Mucosa of stomach (tissue), 1 donor: ENCODE data around the gene ZNF467.
A peak's percentile ranks its signal among the peaks of the same experiment; 100 is the strongest.

Source experiments
- H3K27me3 ChIP-seq: one replicate; pipeline ENCODE4 v1.7.0; 2013; ENCODE audit warnings: mild to moderate bottlenecking, low read length; ENCODE audit not compliant: control insufficient read depth, insufficient read depth
- H3K36me3 ChIP-seq: one replicate; pipeline ENCODE4 v1.7.0; 2013; ENCODE audit warnings: low read length; ENCODE audit not compliant: control insufficient read depth, insufficient read depth
- H3K4me1 ChIP-seq: one replicate; pipeline ENCODE4 v1.7.0; 2013; ENCODE audit warnings: mild to moderate bottlenecking, low read length; ENCODE audit not compliant: control insufficient read depth, insufficient read depth
- H3K4me3 ChIP-seq: one replicate; pipeline ENCODE4 v1.7.0; 2013; ENCODE audit warnings: low read length
- H3K9ac ChIP-seq: one replicate; pipeline ENCODE4 v1.7.0; 2013; ENCODE audit warnings: mild to moderate bottlenecking, low read length, moderate library complexity
- H3K9me3 ChIP-seq: one replicate; pipeline ENCODE4 v1.7.0; 2013; ENCODE audit warnings: mild to moderate bottlenecking, low read length, moderate library complexity; ENCODE audit not compliant: control insufficient read depth
- donor health status: Pancreatic carcinoma.

ZNF467 gene

DNA sequence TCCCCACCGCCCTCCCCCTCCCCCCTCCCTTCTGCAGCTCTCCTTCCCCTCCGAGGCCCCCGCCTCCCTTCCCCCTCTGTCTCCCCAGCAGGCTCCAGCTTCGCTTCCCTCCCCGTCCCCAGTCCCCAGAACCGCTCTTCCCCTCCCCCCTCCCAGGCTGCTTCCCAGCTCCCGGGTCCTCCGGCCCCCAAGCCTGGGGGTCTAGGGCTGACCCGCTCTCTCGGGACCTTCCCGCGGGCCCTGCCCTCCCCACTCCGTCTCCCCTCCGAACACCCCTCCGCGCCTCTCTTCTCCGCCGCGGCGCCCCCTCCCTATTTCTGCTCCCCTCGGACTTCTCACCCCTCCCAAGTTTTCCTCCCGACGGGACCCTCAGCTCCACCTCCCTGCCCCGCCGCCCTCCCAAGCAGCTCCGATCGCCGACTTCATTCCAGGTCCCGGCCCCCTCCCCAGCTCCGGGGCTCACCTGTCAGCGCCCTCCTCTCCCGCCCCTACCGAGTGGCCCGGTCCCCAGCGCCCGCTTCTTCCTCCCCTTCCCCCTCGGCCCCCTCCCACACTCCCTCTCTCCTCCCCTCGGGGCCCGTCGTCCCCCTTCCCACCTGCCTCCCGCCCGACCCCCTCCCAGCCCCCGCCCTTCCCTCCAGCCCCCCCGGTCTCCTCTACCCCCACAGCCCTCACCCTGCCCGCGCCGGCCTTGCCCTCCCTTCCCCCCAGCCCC lies 990 bp downstream of the ZNF467 start:
- H3K4me1 ChIP-seq, result peaks cover 18% of the 10 kb centered on the region
- H3K27me3 ChIP-seq, result peaks cover 15% of the 10 kb centered on the region
- no peaks in the 10 kb centered on the region for H3K9me3 ChIP-seq
- H3K36me3 ChIP-seq, result no peaks in the 10 kb centered on the region
- no peak overlapping the region for H3K4me3 ChIP-seq
- peak overlapping the region; percentile 39 for H3K9ac ChIP-seq

DNA sequence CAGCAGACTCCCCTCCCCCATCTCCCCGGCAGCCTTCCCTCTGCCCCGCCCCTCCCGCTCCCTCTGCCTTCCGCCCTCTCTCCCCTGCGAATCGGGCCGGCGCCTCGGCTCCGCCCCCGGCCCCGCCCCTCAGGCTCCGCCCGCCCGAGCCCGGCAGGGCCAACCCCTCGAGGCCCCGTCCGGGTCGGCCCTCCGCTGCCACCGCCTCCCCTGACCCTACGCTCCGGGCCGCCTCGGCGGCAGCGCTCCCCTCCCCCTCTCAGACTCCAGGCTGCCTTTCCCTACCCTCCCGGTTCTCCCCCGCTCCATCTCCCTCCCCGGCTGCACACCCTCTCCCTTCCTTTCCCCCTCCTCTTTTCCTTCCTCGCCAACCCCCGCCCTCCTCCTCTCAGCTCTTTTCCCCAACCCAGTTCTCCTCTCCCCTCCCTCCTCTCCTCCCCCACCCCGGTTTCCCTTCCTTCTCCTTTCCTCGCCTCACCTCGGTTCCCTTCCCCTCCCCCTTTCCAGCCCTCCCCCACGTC lies 1.6 kb downstream of the ZNF467 start:
- Histone ChIP-seq H3K36me3 (no peaks in the 10 kb centered on the region), H3K4me3 (no peak overlapping the region), H3K9ac (peak overlapping the region; percentile 34), H3K27me3 (peaks cover 13% of the 10 kb centered on the region), H3K9me3 (no peaks in the 10 kb centered on the region), H3K4me1 (peaks cover 18% of the 10 kb centered on the region)

DNA sequence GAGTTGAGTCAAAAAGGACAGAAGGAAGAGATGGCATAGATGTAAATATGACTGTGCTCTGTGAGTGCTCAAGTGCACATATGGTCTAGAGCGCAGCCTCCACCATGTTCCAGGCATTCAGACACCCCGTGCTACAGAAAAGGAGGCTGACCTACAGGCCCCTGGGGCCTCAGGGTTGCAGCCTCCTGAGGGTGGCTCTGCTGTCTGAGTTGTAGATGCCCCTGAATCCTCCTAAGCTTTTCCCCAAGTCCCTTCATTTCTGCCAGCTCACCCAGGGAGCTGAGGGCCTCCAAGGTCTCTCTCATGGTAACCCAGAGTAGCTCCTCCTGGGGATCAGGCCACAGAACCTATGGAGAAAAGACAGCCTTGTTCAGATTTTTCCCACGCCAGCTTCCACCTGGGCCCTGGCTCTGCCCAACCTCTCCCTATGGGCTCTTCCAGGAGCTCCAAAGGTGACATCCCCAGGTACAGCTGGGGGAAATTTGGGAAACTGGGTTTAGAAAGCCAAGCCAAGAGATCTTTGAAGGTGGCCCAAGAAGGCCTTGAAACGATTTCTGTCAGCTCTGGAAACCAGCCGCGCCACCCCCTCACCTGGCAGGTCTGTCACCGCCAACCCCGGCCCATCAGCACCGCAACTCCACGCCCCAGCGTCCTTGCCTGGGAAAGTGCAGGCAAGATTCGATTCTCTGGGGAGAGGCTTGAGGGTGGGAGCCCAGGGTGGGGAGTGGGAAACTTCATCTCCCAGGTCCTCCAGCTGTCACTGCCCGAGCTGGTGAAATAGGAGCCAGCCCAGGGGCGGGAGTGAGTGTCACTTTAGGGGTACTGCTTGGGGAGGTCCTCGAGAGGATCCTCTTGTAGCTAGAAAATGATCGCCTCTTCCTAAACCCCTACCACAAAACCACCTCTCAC lies 2.4 kb downstream of the ZNF467 start:
- no peak overlapping the region for H3K4me3 ChIP-seq
- no peak overlapping the region for H3K9ac ChIP-seq
- peaks cover 13% of the 10 kb centered on the region for H3K27me3 ChIP-seq
- peaks cover 13% of the 10 kb centered on the region for H3K4me1 ChIP-seq
- no peaks in the 10 kb centered on the region for H3K36me3 ChIP-seq
- no peaks in the 10 kb centered on the region for H3K9me3 ChIP-seq

DNA sequence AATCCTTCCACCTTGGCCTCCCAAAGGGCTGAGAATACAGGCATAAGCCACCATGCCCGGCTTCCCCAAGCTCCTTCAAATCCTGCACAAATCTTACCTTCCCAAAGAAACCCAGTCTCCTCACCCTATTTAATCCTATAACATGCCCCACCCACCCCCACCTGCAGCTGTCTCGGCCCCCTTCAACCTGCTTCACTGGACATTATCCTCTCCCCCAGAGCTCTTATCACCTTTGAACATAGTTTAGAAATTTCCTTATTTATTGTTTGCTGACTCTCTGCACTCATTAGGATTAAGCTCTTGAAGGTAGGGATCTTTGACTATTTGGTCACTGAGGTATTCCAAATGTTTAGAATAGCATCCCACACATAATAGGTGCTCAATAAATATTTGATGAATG lies 3.5 kb downstream of the ZNF467 start:
- no peak overlapping the region for H3K4me3 ChIP-seq
- H3K4me1 ChIP-seq, result peaks cover 13% of the 10 kb centered on the region
- no peaks in the 10 kb centered on the region for H3K36me3 ChIP-seq
- no peak overlapping the region for H3K9ac ChIP-seq
- no peaks in the 10 kb centered on the region for H3K9me3 ChIP-seq
- H3K27me3 ChIP-seq, result peaks cover 13% of the 10 kb centered on the region

DNA sequence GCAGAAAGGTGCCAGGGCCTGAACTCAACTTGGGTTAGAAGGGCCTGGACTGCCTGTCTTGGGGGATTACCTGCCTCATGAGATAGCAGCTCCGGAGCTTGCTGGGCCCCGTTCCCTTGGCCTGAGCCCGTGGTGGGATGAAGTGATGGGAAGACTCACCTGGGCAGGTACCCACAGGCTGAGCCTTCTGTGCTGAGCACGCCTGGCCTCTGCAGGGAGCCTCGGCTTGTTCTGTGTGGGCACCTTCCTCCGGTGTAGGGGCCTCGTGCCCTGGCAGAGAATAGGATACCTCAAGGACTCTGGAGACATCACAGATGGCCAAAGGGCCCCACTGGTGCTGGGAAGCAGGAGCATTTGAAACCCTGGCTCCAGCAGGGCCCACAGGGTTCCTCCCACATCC lies 4.5 kb downstream of the ZNF467 start:
- H3K36me3 ChIP-seq, result no peaks in the 10 kb centered on the region
- no peak overlapping the region for H3K4me3 ChIP-seq
- H3K9me3 ChIP-seq, result no peaks in the 10 kb centered on the region
- H3K9ac ChIP-seq, result no peak overlapping the region
- H3K27me3 ChIP-seq, result peaks cover 4% of the 10 kb centered on the region
- H3K4me1 ChIP-seq, result peaks cover 5% of the 10 kb centered on the region

DNA sequence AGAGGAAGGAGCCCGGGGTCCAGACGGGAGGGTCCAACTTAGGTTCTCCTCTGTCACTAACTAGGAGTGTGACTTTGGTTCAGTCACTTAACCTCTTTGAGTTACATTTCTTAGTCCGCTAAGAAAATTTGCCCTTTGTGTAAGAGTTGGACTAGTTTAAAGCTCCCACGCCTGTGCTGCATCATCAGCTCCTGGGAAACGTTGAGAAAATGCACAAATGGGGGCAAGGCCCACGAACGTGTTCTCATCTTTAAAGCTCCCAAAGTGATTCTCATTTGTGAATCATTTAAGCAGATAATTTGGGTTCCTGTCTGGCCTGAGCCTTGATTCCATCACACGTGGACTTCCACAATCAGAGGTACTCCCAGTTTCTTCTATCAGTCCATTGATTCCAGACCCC lies 6.3 kb downstream of the ZNF467 start:
- Histone ChIP-seq H3K36me3 (no peaks in the 10 kb centered on the region), H3K9ac (no peak overlapping the region), H3K4me3 (no peak overlapping the region), H3K9me3 (no peaks in the 10 kb centered on the region), H3K4me1 (peaks cover 5% of the 10 kb centered on the region), H3K27me3 (peaks cover 4% of the 10 kb centered on the region)

DNA sequence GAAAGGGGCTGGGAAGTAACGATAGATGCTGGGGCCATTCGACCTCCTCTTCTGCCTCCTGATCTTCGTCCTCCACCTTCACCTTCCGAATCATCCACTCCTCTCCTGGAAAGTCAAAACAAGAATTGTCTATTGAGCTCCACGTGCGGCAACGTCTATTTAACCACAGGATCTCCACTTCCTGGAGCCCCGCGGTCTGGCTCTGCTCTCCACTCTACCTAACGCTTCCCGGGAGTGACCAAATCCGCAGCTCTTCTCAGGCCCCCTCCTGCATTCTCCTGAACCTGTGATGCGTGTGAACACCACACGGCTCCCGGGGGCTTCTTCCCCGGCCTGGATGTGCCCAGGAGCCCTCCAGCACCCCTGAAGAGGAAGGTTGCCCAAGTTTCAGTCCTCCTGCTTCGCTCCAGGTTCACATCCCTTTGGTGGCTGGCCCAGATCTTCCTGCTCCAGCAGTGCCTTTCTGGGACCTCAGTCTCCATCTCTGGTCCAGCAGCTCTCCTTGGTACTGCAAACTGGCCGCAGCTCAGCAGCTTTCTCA lies 7.2 kb downstream of the ZNF467 start:
- Histone ChIP-seq H3K9ac (no peak overlapping the region), H3K36me3 (no peaks in the 10 kb centered on the region), H3K4me1 (peaks cover 4% of the 10 kb centered on the region), H3K9me3 (no peaks in the 10 kb centered on the region), H3K4me3 (no peak overlapping the region), H3K27me3 (peaks cover 4% of the 10 kb centered on the region)

DNA sequence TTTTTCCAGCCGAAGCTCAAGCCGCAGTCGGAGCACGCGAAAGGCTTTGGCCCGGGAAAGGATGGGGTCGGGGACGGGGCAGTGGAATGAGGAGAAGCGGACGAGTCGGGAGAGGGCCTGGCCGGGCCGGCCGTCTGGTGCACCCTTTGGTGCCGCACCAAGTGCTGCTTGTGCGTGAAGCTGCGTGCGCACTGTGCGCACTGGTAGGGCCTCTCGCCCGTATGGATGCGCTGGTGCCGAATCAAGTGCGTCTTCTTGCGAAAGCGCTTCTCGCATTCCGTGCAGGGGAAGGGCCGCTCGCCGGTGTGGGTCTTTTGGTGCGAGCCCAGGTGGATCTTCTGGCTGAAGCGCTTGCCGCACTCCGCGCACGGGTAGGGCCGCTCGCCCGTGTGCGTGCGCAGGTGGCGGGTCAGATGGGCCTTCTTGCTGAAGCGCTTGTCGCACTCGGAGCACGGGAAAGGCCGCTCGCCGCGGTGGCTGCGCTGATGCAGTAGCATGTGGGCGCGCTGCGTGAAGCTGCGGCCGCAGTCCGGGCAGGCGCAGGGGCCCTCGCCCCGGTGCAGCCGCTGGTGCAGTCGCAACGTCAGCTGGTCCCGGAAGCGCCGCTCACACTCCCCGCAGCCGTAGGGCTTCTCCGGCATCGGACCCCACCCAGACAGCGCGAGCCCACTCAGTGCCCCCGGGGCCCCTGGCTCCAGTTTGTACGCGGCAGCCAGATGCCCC lies 7.8 kb downstream of the ZNF467 start:
- Histone ChIP-seq H3K27me3 (peaks cover 4% of the 10 kb centered on the region), H3K36me3 (no peaks in the 10 kb centered on the region), H3K9me3 (no peaks in the 10 kb centered on the region), H3K4me3 (no peak overlapping the region), H3K4me1 (no peaks in the 10 kb centered on the region), H3K9ac (no peak overlapping the region)

DNA sequence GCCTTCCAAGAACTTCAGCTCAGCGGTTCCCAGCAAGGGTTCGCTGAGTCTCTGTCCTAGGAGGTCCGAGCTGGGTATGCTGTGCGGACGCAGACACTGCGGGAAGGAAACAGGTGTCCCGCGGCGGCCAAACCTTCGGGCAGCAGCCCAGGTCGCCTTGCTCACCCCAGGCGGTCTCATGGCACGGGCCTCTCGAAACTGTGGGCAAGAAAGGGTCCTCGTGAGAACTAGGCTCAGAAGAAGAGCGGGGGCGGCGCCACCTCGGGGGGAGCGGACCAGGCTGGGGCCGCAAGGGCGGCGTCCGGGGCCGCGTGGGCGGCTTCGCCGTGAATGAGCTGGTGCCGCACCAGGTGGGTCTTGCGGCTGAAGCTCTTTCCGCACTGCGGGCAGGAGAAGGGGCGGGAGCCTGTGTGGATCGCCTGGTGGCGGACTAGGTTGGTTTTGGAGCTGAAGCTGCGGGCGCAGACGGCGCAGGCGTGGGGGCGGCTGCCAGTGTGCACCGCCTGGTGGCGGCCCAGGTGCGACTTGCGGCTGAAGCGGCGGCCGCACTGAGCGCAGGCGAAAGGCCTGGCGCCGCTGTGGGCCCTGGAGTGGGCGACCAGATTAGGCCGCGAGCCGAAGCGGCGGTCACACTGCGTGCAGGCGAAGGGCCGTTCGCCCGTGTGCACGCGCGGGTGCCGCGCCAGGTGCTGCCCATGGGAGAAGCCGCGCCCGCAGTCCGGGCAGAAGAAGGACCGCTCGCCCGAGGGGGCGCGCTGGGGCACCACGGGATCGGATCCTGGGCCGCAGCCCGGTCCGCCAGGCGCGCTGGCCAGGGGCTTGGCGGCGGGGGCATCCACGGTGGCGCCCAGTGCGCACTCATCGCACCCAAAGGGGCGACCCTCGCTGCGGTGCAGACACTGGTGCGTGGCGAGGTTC lies 8.6 kb downstream of the ZNF467 start:
- no peak overlapping the region for H3K4me3 ChIP-seq
- no peaks in the 10 kb centered on the region for H3K9me3 ChIP-seq
- H3K36me3 ChIP-seq, result no peaks in the 10 kb centered on the region
- H3K9ac ChIP-seq, result no peak overlapping the region
- no peaks in the 10 kb centered on the region for H3K4me1 ChIP-seq
- H3K27me3 ChIP-seq, result peaks cover 4% of the 10 kb centered on the region

DNA sequence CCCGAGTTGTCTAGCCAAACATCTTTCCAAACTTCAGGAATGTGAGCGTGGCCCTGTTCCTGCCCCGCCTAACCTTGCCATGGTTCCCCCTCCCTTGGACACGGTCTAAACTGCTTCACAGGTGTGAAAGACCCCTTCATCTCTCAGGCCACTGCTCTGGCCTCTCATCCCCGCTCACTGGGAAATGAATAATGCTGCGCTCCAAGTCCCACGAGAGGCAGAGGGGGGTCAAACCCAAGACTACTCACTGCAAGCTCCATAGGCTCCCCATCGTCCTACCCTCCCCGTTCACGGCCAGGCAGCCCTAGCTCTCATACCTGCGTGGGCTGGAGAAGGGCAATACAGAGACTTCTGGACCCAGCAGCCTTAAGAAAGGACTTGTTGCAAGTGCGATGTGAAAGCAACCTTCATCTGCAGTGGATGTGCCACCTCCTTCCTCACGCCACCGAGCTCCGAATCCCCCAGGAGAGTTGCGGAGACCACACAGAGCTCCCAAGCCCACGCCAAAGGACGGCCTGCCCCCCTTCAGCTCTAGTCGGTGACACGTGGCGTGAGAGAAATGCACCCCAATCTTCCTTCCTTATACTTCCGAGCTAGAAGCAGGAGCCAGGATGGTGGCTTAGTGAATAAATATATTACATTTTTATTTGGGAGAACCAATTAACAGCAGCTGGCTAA lies 9.7 kb downstream of the ZNF467 start:
- Histone ChIP-seq H3K4me3 (no peak overlapping the region), H3K36me3 (no peaks in the 10 kb centered on the region), H3K27me3 (peaks cover 4% of the 10 kb centered on the region)

More for the DNA sequence above, 9.7 kb downstream of the ZNF467 start:
- no peaks in the 10 kb centered on the region for H3K9me3 ChIP-seq
- H3K4me1 ChIP-seq, result no peaks in the 10 kb centered on the region
- no peak overlapping the region for H3K9ac ChIP-seq
